HCT116 (cell line): Measurements from ENCODE around the gene CHCT1.

ENCODE experiments used
- CEBPB ChIP-seq: IDR thresholded peaks from 2 replicates; pipeline ENCODE4 v1.6.1; 2012; ENCODE audit warnings: low read depth
- EZH2 ChIP-seq: fragments of 200-600 bp; sonication (generic); IDR thresholded peaks from 2 replicates; pipeline ENCODE4 v1.6.1; 2017; ENCODE audit warnings: antibody characterized with exemption, mixed run types
- EZH2phosphoT487 ChIP-seq: fragments of 200-600 bp; IDR thresholded peaks from 2 replicates; pipeline ENCODE4 v1.6.1; 2018; ENCODE audit warnings: antibody characterized with exemption, borderline replicate concordance
- FOSL1 ChIP-seq: IDR thresholded peaks from 2 replicates; pipeline ENCODE4 v1.6.1; 2012; ENCODE audit warnings: low read depth
- RAD21 ChIP-seq: IDR thresholded peaks from 2 replicates; pipeline ENCODE4 v1.6.1; 2012; ENCODE audit warnings: low read depth, mild to moderate bottlenecking
- ZFX ChIP-seq: fragments of 450-650 bp; IDR thresholded peaks from 2 replicates; pipeline ENCODE4 v1.6.1; 2017
- TF ChIP-seq, protein P1 (sequence below): IDR thresholded peaks from 2 replicates; pipeline ENCODE4 v1.6.1; 2012
- TF ChIP-seq, protein P2 (sequence below), 3 experiments: fragments of 200-600 bp in 1 of 3; sonication (generic) in 1 of 3; IDR thresholded peaks in 2 of 3; conservative IDR thresholded peaks in 1 of 3; 2 replicates each; pipeline ENCODE4 v1.5.1; 2012 to 2017; ENCODE audit warnings: low read depth in 2 of 3, low read length in 2 of 3, antibody characterized with exemption in 1 of 3, borderline replicate concordance in 1 of 3, control low read depth in 1 of 3, mild to moderate bottlenecking in 1 of 3, mixed read lengths in 1 of 3, mixed run types in 1 of 3, moderate library complexity in 1 of 3; ENCODE audit not compliant: insufficient read depth in 1 of 3
- TF ChIP-seq, protein P3 (sequence below): IDR thresholded peaks from 2 replicates; pipeline ENCODE4 v1.6.1; 2012

DNA sequence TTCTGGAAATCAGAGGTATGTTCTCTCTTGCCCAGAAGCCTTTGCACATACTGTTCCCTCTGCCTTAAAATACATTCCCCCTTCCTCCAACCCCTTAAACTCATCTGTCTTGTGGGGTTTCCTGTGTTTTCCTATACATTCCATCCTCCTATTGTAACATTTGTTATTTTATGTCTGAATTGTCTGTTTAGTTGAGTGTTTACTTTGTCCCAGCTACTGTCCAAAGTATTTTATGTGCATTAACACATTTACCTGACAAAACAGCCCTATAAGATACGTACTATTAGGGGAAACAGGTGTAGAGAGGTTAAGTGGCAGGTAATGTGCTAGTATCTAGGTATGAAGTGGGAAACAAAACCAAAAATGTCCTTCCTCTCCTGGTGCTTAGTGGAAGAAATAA, 42.1 kb downstream of the CHCT1 start:
- TF ChIP-seq, protein P1, sequence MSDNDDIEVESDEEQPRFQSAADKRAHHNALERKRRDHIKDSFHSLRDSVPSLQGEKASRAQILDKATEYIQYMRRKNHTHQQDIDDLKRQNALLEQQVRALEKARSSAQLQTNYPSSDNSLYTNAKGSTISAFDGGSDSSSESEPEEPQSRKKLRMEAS, result no peak
- TF ChIP-seq, protein P2, sequence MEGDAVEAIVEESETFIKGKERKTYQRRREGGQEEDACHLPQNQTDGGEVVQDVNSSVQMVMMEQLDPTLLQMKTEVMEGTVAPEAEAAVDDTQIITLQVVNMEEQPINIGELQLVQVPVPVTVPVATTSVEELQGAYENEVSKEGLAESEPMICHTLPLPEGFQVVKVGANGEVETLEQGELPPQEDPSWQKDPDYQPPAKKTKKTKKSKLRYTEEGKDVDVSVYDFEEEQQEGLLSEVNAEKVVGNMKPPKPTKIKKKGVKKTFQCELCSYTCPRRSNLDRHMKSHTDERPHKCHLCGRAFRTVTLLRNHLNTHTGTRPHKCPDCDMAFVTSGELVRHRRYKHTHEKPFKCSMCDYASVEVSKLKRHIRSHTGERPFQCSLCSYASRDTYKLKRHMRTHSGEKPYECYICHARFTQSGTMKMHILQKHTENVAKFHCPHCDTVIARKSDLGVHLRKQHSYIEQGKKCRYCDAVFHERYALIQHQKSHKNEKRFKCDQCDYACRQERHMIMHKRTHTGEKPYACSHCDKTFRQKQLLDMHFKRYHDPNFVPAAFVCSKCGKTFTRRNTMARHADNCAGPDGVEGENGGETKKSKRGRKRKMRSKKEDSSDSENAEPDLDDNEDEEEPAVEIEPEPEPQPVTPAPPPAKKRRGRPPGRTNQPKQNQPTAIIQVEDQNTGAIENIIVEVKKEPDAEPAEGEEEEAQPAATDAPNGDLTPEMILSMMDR (IDR thresholded peaks at IDR 0.05 in 2 of 3, conservative IDR thresholded peaks at IDR 0.05 in 1 of 3; ENCODE audit: borderline replicate concordance in 1 of 3, insufficient read depth in 1 of 3, low read depth in 2 of 3, low read length in 2 of 3), result no peak
- TF ChIP-seq, protein P3, sequence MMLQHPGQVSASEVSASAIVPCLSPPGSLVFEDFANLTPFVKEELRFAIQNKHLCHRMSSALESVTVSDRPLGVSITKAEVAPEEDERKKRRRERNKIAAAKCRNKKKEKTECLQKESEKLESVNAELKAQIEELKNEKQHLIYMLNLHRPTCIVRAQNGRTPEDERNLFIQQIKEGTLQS, result no peak
- no peak for TF ChIP-seq EZH2
- no peak for TF ChIP-seq EZH2phosphoT487
- TF ChIP-seq RAD21, result no peak
- no peak for TF ChIP-seq CEBPB
- no peak for TF ChIP-seq ZFX
- TF ChIP-seq FOSL1, result no peak
